Panc1 (cell line): Measurements from ENCODE around the gene ASB7.

Experiments used
- CTCF ChIP-seq: fragments of 450-650 bp; IDR thresholded peaks from 2 replicates; pipeline ENCODE4 v1.5.1; 2017; ENCODE audit warnings: mild to moderate bottlenecking
- TCF7L2 ChIP-seq: IDR thresholded peaks from 2 replicates; pipeline ENCODE4 v1.6.1; 2011; ENCODE audit warnings: mild to moderate bottlenecking, low read depth, low read length, inconsistent platforms

DNA sequence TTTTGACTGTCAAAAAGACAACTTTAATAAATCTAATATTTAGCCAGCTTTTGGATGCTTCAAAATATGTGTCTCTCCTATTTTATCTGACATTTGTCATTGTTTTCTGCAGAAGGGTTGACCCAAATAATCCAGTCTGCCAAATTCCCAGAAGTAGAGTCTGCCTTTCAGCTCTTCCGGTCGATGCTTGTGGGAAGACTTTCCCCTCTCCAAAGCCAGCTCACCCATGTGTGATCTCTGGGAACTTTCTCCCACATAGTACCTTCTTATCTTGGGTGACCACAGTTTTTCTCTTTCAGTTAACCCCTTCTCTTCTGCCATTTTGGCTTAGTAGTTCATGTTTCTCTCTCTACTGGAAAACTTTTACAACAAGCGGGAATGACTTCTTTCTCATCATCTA is 94.1 kb downstream of the ASB7 start:
- TF ChIP-seq CTCF: no peak
- no peak for TF ChIP-seq TCF7L2
